Measurements from ENCODE around the gene CAB39.

GRCh38 chr2:230665263-230665691 lies 47.4 kb upstream of the CAB39 start:
- TF ChIP-seq POLR2AphosphoS5 (IDR thresholded peaks at IDR 0.05), result no peak
- no peak for TF ChIP-seq POLR2A (IDR thresholded peaks at IDR 0.05)

Measured in spleen (tissue), 3 donors.